AG09309 (cell line): ENCODE results near the gene RCOR1.
"Not testable (repeated sequence)": the region's sequence is repeated elsewhere in the genome, so short reads cannot be mapped to it uniquely, and the experiment has no call there.

Source experiments
- DNase-seq: peaks from one replicate; pipeline ENCODE4 v3.0.0-alpha.2; 2010; ENCODE audit warnings: low read depth
- H3K4me3 ChIP-seq: 2 replicates; pipeline ENCODE4 v1.5.1; 2011; ENCODE audit warnings: mild to moderate bottlenecking, low read depth, low read length, moderate library complexity; ENCODE audit not compliant: control insufficient read depth
- CTCF ChIP-seq: IDR thresholded peaks from 2 replicates; pipeline ENCODE4 v1.5.1; 2011; ENCODE audit warnings: mild to moderate bottlenecking, low read depth, low read length, inconsistent platforms; ENCODE audit not compliant: insufficient read depth, control insufficient read depth; ENCODE audit errors: missing control alignments

The RCOR1 gene

GRCh38 chr14:102591944-102592762 lies at the start of gene RCOR1:
RCOR1 (plus strand) TSS chr14:102592649; CDS start chr14:102592887, 238 bp downstream.
- peak; percentile 96 for DNase-seq
- H3K4me3 ChIP-seq: peak within 1 kb of the TSS; percentile 74
- no peak for TF ChIP-seq CTCF

- no peak for TF ChIP-seq CTCF
- DNase-seq: no peak
- no peak overlapping the region for H3K4me3 ChIP-seq
Observed at GRCh38 chr14:102544046-102544746, 48.3 kb upstream of the RCOR1 start.

GRCh38 chr14:102544747-102545460 lies 47.5 kb upstream of the RCOR1 start:
- DNase-seq: no peak
- no peak overlapping the region for H3K4me3 ChIP-seq
- no peak for TF ChIP-seq CTCF

- DNase-seq: peak; percentile 33
- H3K4me3 ChIP-seq: no peak overlapping the region
Observed at GRCh38 chr14:102545461-102546265, 46.8 kb upstream of the RCOR1 start.

GRCh38 chr14:102548616-102549240 lies 43.7 kb upstream of the RCOR1 start:
- H3K4me3 ChIP-seq: no peak overlapping the region
- DNase-seq: no peak
- no peak for TF ChIP-seq CTCF

More at GRCh38 chr14:102545461-102546265, 46.8 kb upstream of the RCOR1 start:
- TF ChIP-seq CTCF: no peak

- DNase-seq, H3K4me3 ChIP-seq: not testable (repeated sequence)
Observed at GRCh38 chr14:102550927-102551401, 41.5 kb upstream of the RCOR1 start.
